GM10248 (cell line): Measurements from ENCODE around the gene IRF2BP2.
"Not testable (repeated sequence)": the region's sequence is repeated elsewhere in the genome, so short reads cannot be mapped to it uniquely, and the experiment has no call there.

Source experiments
- CTCF ChIA-PET: fragments of 300-600 bp; sonication (Branson Sonifier 250); formaldehyde crosslinking; extraction: SDS; loops from one replicate; lab custom pipeline; 2021; ENCODE audit warnings: antibody characterized with exemption; lab: Yijun Ruan, JAX
- POLR2A ChIA-PET: fragments of 350-650 bp; sonication (Branson Sonifier 250); formaldehyde crosslinking; extraction: SDS; loops from one replicate; lab custom pipeline; 2020; ENCODE audit warnings: antibody characterized with exemption; lab: Yijun Ruan, JAX
- DNase-seq: peaks from one replicate; pipeline ENCODE4 v3.0.0; 2012; ENCODE audit errors: extremely low spot score
- CTCF ChIP-seq: IDR thresholded peaks from 2 replicates; pipeline ENCODE4 v1.5.1; 2012; ENCODE audit warnings: mild to moderate bottlenecking, low read depth; ENCODE audit errors: extremely low read depth, missing control alignments, control extremely low read depth

Gene IRF2BP2

GRCh38 chr1:234638832-234639799, 29.1 kb upstream of the IRF2BP2 start:
- CTCF ChIA-PET = interaction anchor here (1.4 kb wide), 2 partner anchors 15 to 99 kb away, joined by 3 read pairs; no protein-coding TSS in a partner anchor
- no peak for DNase-seq
- POLR2A ChIA-PET = no interaction called here

GRCh38 chr1:234634922-234635321, 24.9 kb upstream of the IRF2BP2 start:
- POLR2A ChIA-PET, DNase-seq, CTCF ChIA-PET: not testable (repeated sequence)

More at GRCh38 chr1:234638832-234639799, 29.1 kb upstream of the IRF2BP2 start:
- no peak for TF ChIP-seq CTCF

GRCh38 chr1:234634387-234634786, 24.4 kb upstream of the IRF2BP2 start:
- TF ChIP-seq CTCF = no peak
- POLR2A ChIA-PET = no interaction called here
- CTCF ChIA-PET = interaction anchor here (2.3 kb wide), 1 partner anchor 10 kb away, joined by 10 read pairs; no protein-coding TSS in a partner anchor
- DNase-seq = no peak

GRCh38 chr1:234633246-234634003, 23.4 kb upstream of the IRF2BP2 start:
- ChIA-PET CTCF (interaction anchor here (1.1 to 2.3 kb wide), 5 partner anchors 9 to 25 kb away, joined by 3 to 10 read pairs (median 4); no protein-coding TSS in a partner anchor), POLR2A (no interaction called here)

GRCh38 chr1:234632225-234632624, 22.2 kb upstream of the IRF2BP2 start:
- no peak for DNase-seq
- CTCF ChIA-PET = interaction anchor here (0.8 to 2.3 kb wide), 6 partner anchors 10 to 110 kb away, joined by 3 to 10 read pairs (median 3); no protein-coding TSS in a partner anchor
- TF ChIP-seq CTCF = no peak
- POLR2A ChIA-PET = interaction anchor here (0.7 kb wide), 1 partner anchor 443 kb away, joined by 5 read pairs; no protein-coding TSS in a partner anchor

More at GRCh38 chr1:234633246-234634003, 23.4 kb upstream of the IRF2BP2 start:
- TF ChIP-seq CTCF = no peak
- no peak for DNase-seq

- ChIA-PET POLR2A (interaction anchor here (0.7 kb wide), 1 partner anchor 443 kb away, joined by 5 read pairs; no protein-coding TSS in a partner anchor), CTCF (interaction anchor here (0.8 to 2.3 kb wide), 5 partner anchors 13 to 110 kb away, joined by 3 to 10 read pairs (median 3); no protein-coding TSS in a partner anchor)
- no peak for DNase-seq
- no peak for TF ChIP-seq CTCF
Observed at GRCh38 chr1:234631721-234632125, 21.7 kb upstream of the IRF2BP2 start.
